MG63 (cell line): ENCODE data around the gene NPIPB8. TPM values are rescaled to one million over a fixed set of nuclear protein-coding genes. Genes with fewer than 3 reads are reported as not detected.
"Not testable (repeated sequence)": the region's sequence is repeated elsewhere in the genome, so short reads cannot be mapped to it uniquely, and the experiment has no call there.

Experiments used
- DNase-seq: peaks from one replicate; pipeline ENCODE4 v3.0.0-alpha.2; 2020
- H3K27me3 ChIP-seq: fragments of 250-450 bp; sonication (Bioruptor Pico); 2 replicates; pipeline ENCODE4 v1.5.1; 2020; ENCODE audit warnings: mild to moderate bottlenecking, moderate library complexity
- H3K36me3 ChIP-seq: fragments of 250-450 bp; sonication (Bioruptor Pico); 2 replicates; pipeline ENCODE4 v1.5.1; 2020; ENCODE audit warnings: mild to moderate bottlenecking, moderate library complexity
- H3K4me3 ChIP-seq: fragments of 250-450 bp; sonication (Bioruptor Pico); 2 replicates; pipeline ENCODE4 v1.5.1; 2020; ENCODE audit warnings: mild to moderate bottlenecking, moderate library complexity
- H3K9me3 ChIP-seq: fragments of 250-450 bp; sonication (Bioruptor Pico); 2 replicates; pipeline ENCODE4 v1.5.1; 2020; ENCODE audit warnings: mild to moderate bottlenecking, moderate library complexity
- total RNA-seq: library from RNA; depleted of rRNA; stranded (reverse); fragments of >200 nt; shearing (Covaris generic); gene quantifications from 2 replicates; pipeline ENCODE4 v1.2.3, GENCODE V29; 2014; ENCODE audit warnings: low replicate concordance; rRNA removed

Gene NPIPB8
- total RNA-seq = not detected in 2 replicates

DNA sequence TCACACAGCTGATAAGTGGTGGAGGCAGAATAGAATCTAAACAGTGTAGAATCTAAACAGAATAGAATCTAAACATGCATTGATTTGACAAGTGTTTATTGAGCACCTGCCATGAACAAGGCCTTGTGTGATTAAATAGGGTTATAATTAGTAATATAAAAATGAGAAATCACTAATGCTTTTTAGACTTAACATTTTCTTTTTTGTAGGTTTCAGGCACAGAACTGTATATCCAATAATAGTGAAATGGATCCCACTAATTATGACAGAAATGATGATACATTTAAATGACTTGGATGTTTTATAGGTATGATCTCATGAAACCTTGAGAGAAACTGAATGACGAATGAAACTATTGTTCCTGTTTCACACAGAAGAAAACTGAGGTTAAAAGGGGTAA, at the start of gene NPIPB8:
TSS of gene NPIPB8 (plus strand) at position 301 of the 400 bp plus-strand sequence. CDS start 296 bp downstream, outside the sequence.
- H3K4me3 ChIP-seq, DNase-seq, H3K9me3 ChIP-seq: not testable (repeated sequence)

DNA sequence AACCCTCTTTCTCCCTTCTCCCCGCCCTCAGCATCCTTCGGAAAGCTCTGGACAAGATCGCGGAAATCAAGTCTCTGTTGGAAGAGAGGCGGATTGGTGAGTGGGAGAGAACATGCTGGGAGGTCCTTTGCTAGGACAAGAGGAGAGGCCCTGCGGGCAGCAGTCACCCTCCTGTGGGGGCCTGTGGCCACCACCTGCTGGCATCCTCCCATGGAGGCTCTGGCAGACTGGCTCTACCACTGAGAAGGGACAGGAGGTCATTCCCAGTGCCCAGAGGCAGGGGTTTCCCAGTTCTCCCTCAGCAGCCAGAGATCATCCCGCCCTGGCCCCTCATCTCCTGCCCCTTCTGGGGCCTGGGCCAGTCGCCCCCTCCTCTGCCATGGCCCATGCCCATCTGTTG, 48.8 kb upstream of the NPIPB8 start:
- no peaks in the 10 kb centered on the region for H3K27me3 ChIP-seq
- no peak for DNase-seq
- H3K36me3 ChIP-seq = peaks cover 12% of the 10 kb centered on the region
- H3K4me3 ChIP-seq = no peak overlapping the region
- H3K9me3 ChIP-seq = no peaks in the 10 kb centered on the region

More for the DNA sequence above, at the start of gene NPIPB8:
- not testable (repeated sequence) for H3K36me3 ChIP-seq, H3K27me3 ChIP-seq

- H3K9me3 ChIP-seq = no peaks in the 10 kb centered on the region
- no peaks in the 10 kb centered on the region for H3K27me3 ChIP-seq
- peaks cover 12% of the 10 kb centered on the region for H3K36me3 ChIP-seq
- DNase-seq = no peak
- no peak overlapping the region for H3K4me3 ChIP-seq
These were observed 47.9 kb upstream of the NPIPB8 start for GRCh38 chr16:28589930-28590329.

GRCh38 chr16:28590384-28591340, 47.2 kb upstream of the NPIPB8 start:
- Histone ChIP-seq H3K27me3 (no peaks in the 10 kb centered on the region), H3K36me3 (peaks cover 8% of the 10 kb centered on the region), H3K4me3 (no peak overlapping the region), H3K9me3 (no peaks in the 10 kb centered on the region)
- DNase-seq = no peak

DNA sequence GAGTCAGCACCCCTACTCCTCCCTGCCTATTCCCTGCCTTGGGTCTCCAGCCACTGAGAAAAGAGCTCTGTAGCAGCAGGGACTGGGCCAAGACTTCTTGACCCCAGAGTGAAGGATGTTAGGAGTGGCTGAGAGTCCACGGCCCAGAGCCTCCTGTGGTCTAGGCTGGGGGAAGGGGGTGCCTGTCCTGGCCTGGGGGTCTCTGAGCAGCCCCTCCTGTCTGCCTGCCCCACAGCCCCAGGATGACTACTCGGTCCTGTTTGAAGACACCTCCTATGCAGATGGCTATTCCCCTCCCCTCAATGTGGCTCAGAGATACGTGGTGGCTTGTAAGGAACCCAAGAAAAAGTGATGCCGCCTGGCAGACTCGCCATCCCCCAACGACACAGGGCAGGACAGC, 46.5 kb upstream of the NPIPB8 start:
- no peaks in the 10 kb centered on the region for H3K9me3 ChIP-seq
- DNase-seq = no peak
- H3K36me3 ChIP-seq = peaks cover 5% of the 10 kb centered on the region; the same call in 1 of the 2 replicates
- H3K4me3 ChIP-seq = no peak overlapping the region
- no peaks in the 10 kb centered on the region for H3K27me3 ChIP-seq

- no peak for DNase-seq
- peaks cover 5% of the 10 kb centered on the region; the same call in 1 of the 2 replicates for H3K36me3 ChIP-seq
- H3K9me3 ChIP-seq = no peaks in the 10 kb centered on the region
- no peaks in the 10 kb centered on the region for H3K27me3 ChIP-seq
- H3K4me3 ChIP-seq = no peak overlapping the region
These were observed 45.4 kb upstream of the NPIPB8 start for GRCh38 chr16:28592511-28592910.

GRCh38 chr16:28592979-28593553, 44.8 kb upstream of the NPIPB8 start:
- H3K27me3 ChIP-seq = no peaks in the 10 kb centered on the region
- peaks cover 5% of the 10 kb centered on the region; the same call in 1 of the 2 replicates for H3K36me3 ChIP-seq
- no peak for DNase-seq
- no peaks in the 10 kb centered on the region for H3K9me3 ChIP-seq
- H3K4me3 ChIP-seq = no peak overlapping the region

DNA sequence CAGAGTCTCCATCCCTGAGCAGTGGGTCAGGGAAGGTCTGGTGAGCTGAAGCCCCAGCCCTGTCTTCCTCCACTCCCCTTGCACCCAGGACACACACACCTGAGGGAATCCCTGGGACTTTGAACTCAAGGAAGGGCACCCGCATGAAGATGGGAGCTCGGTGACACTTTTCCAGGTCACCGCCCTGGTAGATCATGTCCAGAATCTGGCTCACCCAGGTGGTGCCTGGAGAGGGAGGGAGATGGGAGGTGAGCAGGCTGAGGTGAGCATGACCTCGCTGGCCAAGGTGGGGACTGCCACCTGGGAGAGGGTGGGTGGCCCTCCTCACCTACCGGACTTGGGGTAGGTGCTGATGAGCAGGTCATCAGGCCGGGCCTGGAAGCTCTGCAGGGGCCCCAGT, 42.4 kb upstream of the NPIPB8 start:
- not testable (repeated sequence) for DNase-seq, H3K4me3 ChIP-seq, H3K9me3 ChIP-seq, H3K36me3 ChIP-seq, H3K27me3 ChIP-seq

GRCh38 chr16:28596115-28596630, 41.7 kb upstream of the NPIPB8 start:
- Histone ChIP-seq H3K4me3 (no peak overlapping the region), H3K36me3 (peaks cover under 1% of the 10 kb centered on the region; the same call in 1 of the 2 replicates), H3K27me3 (no peaks in the 10 kb centered on the region), H3K9me3 (no peaks in the 10 kb centered on the region)
- DNase-seq = no peak

- Histone ChIP-seq H3K9me3 (no peaks in the 10 kb centered on the region), H3K27me3 (no peaks in the 10 kb centered on the region)
- no peak for DNase-seq
These were observed 40.8 kb upstream of the NPIPB8 start, which contains the start of gene SULT1A2 for GRCh38 chr16:28596840-28597691. Gene SULT1A2 (minus strand): TSS chr16:28597050. CDS start chr16:28595930, 1,120 bp downstream.

DNA sequence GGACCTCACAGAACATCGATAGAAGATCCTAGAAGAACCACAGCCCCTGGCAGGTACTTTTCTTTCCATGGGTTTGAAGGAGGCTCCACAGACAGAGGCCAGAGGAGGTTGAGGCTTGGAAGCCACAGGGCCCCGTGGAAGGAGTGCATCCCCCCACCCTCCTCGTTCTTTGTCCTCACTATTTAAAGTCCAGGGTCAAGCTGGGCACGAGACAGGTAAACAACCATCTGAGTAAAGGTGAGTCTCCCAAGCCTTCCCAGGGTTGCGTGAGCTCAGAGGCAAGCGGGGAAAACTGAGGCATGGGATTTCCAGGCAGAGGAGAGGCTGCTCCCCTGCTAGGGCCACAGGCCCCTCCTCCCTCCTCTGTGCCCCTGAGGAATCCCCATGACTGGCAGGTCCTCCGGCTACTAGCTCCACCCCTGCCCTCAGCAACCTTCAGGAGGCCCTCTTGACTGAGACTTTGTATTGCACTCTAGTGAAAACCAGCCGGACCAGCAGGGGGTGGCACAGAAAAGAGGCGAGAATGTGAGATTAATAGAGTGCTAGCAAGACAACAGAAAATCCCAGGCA, 40.1 kb upstream of the NPIPB8 start:
- DNase-seq = no peak
- no peaks in the 10 kb centered on the region for H3K9me3 ChIP-seq

More at GRCh38 chr16:28596840-28597691, 40.8 kb upstream of the NPIPB8 start, which contains the start of gene SULT1A2:
- H3K36me3 ChIP-seq = no peaks in the 10 kb centered on the region
- no peak within 1 kb of the TSS for H3K4me3 ChIP-seq

GRCh38 chr16:28599377-28600285, 38.2 kb upstream of the NPIPB8 start:
- H3K9me3 ChIP-seq, H3K27me3 ChIP-seq, DNase-seq, H3K36me3 ChIP-seq, H3K4me3 ChIP-seq: not testable (repeated sequence)

More for the DNA sequence above, 40.1 kb upstream of the NPIPB8 start:
- H3K27me3 ChIP-seq = no peaks in the 10 kb centered on the region
- no peaks in the 10 kb centered on the region for H3K36me3 ChIP-seq
- no peak overlapping the region for H3K4me3 ChIP-seq

DNA sequence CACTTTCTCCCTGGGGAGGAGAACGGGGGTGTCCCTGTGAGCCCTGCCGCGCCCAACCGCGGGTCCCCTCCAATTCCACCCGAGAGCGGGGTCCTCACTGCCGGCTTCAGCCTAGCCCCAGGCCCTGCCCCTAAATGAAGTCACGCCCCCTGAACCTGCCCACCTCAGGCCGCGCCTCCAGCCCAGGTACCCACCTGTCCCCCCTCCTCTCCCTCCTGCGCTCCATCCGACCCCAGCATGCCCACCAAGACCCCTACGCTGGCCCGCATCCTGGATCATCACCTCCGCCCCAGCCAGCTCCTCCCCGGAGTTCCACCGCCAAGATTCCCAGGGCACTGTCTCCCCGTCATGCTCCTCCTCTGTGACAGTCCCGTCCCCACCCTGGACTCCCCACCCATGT, 36.9 kb upstream of the NPIPB8 start:
- H3K9me3 ChIP-seq, H3K4me3 ChIP-seq, H3K27me3 ChIP-seq, DNase-seq, H3K36me3 ChIP-seq: not testable (repeated sequence)

- H3K27me3 ChIP-seq, DNase-seq, H3K4me3 ChIP-seq: not testable (repeated sequence)
These were observed 36.3 kb upstream of the NPIPB8 start for GRCh38 chr16:28601589-28601988.

DNA sequence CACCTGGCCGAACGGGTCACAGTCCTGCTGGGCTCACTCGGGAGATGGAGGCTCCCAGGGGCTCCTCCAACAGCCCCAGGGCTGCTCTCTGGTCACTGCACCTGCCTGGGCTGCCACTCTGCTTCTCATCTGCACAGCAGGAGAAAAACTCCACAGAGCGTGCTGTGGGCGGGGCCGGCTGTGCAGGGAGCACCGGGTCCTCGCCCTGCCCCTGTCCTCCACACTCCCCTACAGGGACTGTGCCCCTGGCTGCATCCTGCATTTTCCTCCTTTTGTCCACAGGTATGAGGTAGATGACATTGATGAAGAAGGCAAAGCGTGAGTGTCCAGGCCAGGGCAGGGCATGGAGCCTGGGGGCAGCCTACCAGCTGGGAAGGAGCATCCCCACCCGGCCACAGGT, 35.8 kb upstream of the NPIPB8 start:
- DNase-seq, H3K4me3 ChIP-seq, H3K36me3 ChIP-seq, H3K9me3 ChIP-seq, H3K27me3 ChIP-seq: not testable (repeated sequence)

More at GRCh38 chr16:28601589-28601988, 36.3 kb upstream of the NPIPB8 start:
- H3K9me3 ChIP-seq, H3K36me3 ChIP-seq: not testable (repeated sequence)
